HG03442 (cell line): ENCODE results near the gene GDPD3.

Experiments used
- ATAC-seq: cut with Tn5 transposase; IDR thresholded peaks from one replicate; pipeline ENCODE4 v1.9.1; 2021; ENCODE audit warnings: mild to moderate bottlenecking, moderate library complexity; ENCODE audit not compliant: unreplicated experiment

GDPD3 gene

DNA sequence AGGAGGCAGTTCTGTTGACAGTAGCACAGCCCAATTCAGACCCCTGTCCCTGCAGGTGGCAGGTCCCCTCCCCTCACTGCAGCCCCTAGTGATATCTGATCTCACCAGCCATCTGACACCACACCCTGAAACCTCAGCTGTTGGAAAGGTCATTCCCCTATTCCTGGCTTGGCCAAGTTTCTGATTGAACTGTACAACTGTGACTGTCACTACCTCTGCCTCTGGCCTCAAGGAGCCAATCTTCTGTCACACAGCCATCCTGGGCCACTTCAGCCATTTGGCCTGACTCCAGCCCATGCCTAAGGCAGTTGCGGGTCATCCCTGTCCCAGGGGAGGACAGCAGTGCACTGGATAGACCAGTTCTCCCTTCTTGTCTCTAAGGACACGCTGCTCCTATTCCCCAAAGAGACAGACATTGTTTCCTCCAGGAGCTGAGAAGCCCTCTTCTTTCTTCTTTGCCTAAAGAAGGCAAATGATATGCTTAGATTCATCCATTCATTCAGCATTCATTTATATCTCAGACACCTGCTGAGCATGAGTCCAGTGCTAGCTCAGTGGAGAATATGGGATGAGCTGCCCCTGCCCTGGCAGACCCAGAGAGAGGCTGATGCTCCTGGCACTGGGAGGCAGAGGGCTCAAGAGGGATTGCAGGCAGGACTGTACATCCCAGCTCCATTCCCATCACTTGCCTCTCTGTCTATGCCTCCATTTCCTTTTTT is 52.3 kb downstream of the GDPD3 start:
- ATAC-seq: no peak

DNA sequence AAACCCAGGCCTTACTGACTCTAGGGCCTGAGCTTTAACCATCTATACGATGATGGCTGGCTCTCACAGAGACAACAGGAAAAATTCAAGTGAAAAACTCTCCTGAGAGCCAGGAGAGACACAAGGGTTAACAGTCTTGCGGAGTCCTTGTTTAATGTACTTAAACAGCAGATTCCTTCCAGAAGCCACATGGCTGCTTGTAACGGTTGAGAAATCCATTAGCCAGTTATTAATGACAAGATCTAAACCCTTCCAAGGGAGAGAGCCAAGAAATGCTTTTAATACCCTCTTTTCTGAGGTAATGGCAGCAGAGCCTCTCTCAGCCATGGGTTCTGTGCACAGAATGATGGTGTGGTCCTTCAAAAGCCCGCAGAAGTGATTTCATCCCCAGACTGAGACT is 53.0 kb downstream of the GDPD3 start:
- ATAC-seq: no peak

DNA sequence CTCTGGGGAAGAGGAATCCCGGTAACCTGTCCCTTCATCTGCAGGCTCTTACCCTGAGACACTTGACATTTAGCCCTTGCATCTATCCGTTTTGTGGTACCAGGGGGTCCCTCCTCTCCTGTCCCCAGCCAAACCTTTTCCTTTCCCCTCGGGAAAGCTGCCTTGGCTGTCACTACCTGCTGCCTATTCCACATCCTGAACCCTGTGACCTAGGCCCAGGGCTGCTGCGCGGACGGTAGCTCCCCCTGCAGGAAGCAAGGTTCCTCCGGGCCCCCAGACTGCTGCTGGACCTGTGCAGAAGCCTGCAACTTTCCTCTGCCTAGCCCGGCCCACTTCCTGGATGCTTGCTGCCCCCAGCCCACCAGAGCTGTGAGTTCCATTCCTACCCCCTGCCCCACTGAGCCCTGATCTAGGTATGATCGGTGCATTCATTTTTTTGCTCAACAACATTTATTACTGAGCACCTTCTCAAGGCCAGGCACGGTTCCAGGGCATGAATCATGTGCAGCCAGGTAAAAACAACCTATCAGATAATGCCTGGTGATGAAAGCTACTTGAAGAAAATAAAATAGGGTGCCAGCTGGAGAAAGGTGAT is 58.3 kb downstream of the GDPD3 start:
- no peak for ATAC-seq
